Stimulated activated CD8-positive, alpha-beta memory T cell treated with anti-CD3 and anti-CD28 coated beads, Interleukin-15, amount 100 ng/mL, for 4 hours (primary cell): ENCODE measurements around the gene CCDC197.

Source experiments
- DNase-seq, 2 donors: peaks; one replicate each; pipeline ENCODE4 v3.0.0-alpha.2; 2020; ENCODE audit warnings: low read depth in 2 of 2

Gene CCDC197

DNA sequence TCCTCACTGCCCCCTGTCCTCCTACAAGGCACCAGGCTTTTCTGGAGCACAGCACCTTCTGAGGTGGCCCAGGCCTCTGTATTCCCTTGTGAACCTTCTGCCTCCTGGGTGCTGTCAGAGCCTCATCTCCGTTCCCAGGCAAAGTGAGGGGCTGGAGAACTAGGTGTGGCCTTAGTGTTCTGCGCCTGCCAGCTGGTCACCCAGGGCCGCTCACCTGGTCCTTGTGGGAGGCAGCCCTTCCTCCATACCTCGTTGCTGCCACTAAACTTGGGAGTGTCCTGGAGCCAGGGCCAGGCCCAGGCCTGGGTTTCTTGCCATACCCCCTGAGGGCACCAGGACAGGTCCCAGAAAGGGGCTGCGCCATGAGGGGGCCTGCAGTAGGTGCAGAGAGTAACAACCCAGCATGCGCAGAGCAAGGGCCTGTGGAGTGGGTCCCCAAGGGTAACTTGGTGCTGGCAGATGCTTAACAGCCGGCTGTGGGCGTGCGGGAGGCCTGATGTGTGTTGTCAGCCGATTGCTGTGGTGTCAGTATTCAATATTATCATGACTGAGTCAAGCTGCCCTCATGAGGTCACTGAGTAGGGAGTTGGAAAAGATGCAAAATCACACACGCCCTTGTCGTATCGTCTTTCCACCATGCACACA is 46.1 kb downstream of the CCDC197 start:
- DNase-seq = no peak

DNA sequence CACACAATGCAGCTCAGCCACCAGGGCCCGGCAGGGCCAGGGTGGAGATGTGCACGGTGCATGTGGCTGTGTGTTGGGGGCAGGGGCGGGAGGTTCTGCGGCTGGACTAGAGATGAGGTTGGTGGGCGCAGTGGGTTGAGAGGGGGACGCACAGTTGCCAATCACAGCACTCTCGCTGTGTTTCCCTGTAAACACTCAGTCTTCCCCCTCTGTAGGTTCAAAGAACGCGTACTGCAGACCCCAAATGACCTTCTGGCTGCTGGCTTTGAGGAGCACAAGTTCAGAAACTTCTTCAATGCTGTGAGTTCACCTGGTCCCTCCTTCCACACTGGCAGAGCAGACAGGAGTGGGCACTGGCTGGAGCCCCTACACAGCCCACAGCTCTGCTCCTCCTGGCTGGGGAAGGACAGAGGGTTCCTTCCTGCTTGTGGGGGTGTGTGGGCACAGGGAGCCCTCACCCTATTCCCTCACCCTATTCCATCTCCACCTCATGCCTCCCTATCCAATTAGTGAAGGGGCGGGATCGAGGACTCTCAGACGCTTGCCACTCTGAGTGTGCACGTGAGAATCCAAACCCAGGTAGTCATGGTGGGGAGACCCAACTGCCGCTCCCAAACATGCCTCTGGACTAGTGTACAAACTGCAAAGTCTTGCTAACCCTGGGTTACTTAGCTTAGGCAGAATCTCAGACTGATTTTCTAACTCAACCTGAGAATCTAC is 46.8 kb downstream of the CCDC197 start:
- DNase-seq = no peak

DNA sequence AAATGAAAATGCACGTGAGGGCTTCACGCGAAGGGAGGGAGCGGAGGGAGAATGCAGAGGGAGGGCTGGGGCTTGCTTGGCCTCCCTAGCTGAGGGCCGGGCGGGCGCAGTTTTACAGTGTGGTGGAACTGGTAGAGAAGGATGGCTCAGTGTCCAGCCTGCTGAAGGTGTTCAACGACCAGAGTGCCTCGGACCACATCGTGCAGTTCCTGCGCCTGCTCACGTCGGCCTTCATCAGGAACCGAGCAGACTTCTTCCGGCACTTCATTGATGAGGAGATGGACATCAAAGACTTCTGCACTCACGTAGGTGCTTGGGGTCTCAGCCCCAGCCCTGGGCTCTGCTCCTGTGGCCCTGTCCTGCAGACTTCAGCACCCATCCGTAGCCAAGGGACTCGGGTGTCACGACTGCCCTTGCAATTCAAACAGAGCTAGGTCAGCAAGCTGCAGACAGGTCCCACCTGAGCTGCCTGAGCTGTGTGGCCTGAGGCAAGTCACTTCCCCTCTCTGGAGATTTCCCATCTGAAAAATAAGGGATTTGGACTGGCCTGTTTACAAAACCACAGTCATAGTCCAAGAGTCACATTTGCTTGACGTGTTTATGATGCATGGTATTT is 47.5 kb downstream of the CCDC197 start:
- DNase-seq = no peak

DNA sequence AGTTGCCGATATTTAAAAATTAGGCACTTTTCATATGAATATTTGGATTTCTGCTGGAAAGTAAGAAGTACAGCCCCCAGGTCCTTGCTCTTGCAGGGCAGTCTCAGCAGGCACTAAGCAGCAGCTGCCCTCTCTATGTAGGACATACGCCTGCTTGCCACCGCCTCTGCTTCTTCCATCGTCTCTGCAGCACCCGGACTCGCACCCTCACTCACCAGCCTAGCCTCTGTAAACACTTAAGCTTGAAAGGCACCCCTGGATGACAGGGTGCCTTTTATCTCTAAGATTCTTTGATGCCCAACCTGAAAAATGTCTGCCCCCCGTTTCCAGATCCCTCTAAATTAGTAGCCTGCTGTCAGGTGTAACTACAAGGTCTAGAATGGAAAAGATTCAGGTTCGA is 48.0 kb downstream of the CCDC197 start:
- DNase-seq = no peak

DNA sequence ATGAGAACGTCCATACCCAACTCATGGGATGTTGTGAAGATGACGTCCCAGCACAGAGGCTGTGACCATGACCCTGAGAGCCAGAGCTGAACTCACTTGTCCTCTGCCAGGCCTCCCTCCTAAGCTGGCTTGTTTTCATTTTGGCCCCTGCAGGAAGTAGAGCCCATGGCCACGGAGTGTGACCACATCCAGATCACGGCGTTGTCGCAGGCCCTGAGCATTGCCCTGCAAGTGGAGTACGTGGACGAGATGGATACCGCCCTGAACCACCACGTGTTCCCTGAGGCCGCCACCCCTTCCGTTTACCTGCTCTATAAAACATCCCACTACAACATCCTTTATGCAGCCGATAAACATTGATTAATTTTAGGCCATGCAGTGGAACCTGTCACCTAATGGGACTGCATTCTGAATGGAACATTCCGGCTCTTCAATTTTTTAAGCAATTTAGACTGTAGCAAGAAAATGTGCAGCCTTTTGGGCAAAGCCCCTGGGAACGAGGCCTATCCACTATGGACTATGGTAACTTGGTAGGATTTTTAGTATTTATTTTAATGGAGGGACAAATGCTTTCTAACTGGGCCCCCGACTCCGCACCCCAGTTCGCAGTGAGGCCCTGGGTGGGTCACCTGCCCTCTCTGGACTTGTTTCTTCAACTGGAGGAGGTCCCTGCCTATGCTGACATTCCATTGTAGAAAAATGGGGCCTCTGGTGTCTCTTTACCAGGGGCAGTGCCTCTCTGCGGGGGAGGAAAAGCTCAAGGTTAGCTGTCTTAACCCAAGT is 48.7 kb downstream of the CCDC197 start:
- no peak for DNase-seq

DNA sequence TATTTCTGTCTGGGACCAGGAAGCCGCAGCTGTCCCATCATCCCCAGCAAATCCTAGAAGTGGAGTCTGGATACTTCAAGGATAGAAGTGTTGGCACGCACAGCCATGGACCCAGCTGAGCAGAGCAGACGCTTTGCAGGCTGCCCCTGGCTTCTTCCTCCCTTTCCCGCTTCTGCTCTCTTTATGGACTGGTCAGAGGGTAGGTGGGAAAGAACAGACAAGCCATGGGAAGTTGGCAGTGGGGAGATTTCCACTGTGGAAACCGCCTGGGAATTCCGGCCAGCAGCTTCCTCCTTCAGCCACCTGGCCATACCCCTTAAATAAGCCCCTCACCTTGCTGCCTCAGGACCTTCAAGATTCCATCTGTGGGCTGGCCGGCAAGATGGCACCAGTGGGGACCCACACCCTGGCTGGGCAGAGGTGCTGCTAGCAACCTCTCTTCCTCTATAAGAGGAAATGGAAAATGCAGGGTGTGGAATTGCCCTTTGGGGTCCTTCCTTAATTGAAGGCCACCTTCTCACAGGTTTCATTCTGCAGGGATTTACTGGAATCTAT is 49.7 kb downstream of the CCDC197 start:
- no peak for DNase-seq

DNA sequence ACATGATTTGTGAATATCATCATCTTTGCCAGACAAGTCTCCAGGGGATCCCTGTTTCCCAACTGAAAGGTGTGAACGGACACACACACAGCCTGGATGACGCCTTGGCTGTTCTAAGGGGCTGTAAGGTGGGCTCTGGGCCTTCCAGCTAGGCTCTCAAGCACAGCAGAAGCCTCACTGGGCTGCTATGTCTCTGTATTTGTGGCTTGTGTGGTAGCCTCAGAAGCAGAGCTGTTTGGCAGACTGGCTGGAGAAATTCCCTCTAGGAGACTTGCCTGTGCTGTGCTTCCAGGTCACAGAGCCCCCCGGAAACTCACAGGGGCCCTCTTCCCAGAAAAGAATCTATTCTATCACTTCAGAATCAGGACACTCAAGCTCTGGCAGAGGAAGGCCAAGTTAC is 50.5 kb downstream of the CCDC197 start:
- no peak for DNase-seq

DNA sequence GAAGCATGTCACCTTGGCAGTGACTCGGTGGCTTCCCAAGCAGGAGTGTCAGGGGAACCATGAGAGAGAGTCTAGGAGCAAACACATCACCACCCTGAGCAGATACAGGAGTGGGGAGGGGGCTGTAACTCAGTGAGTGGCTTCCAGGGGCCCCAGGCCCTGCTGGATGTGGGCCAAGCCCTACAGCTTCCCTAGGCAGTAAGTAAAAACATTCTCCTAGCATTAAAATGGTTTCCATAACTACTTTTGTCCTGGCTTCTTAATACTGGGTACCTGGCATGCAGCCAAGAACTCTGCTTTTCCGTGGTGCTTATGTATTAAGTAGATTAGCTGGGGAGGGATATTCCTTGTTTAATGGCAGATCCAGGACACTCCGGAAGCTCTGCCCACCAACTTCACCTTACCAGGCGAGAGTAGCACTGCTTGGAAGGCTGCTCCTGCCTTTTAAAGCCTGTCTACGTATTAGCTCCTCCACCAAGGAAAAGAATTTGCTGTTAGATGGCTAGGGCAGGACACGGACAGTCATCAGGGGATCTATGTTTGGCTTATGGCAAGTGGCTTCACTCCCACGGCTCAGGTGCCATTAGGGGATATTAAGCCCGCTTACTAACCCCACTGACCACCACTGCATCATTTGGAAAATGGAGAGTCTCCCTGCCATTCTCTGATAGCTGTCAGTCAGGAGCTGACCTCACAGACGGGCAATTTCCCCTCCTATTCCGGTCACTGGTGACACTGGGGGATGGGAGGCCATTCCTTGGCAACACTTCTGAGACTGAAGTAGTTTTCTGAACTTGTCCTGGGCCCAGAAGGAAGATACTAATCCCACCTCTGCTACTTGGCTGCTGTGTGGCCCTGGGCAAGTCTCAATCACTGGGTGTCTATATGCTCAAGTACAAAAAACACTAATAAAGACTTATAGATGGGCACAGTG is 51.9 kb downstream of the CCDC197 start:
- DNase-seq = no peak

DNA sequence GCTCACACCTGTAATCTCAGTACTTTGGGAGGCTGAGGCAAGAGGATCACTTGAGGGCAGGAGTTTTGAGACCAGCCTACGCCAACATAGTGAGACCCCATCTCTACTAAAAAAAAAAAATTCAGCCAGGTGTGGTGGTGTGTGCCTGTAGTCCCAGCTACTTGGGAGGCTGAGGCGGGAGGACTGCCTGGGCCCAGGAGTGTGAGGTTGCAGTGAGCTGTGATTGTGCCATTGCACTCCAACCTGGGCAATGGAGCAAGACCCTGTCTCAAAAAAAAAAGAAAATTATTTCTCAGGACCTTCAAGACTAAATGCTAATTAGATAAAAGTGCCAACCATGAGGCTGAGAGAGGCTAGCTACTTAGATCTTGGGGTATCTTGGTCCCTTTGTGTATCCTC is 52.5 kb downstream of the CCDC197 start:
- no peak for DNase-seq

DNA sequence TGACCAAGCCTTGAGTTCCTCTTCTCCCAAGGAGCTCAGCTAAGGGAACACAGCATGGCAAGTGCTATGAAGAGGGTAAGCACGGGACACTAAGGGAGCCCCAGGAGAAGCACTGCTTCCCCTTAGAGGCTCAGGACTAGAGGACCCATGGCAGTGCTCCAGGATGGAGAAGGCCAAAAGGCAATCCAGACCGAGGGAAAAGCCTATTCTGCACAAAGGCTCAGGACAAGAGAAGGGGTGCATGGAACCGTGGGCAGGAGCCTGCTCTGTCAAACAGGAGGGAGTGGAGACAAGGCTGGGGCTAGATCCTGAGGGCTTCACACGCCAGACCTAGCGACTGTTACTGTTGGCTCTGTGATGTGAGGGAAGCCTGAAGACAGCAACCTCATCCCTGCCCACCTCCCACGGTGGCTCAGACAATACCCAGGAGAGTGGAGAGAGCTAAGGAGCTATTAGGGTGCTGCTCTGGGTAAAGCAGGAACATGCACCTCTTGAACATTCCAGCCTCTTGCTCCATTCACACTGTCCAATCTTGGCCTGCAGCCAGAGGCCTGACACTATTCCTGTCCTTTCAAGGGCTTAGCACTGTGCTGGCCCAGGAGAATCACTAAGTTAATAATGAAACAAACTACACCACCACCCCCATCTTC is 53.3 kb downstream of the CCDC197 start:
- DNase-seq = no peak

DNA sequence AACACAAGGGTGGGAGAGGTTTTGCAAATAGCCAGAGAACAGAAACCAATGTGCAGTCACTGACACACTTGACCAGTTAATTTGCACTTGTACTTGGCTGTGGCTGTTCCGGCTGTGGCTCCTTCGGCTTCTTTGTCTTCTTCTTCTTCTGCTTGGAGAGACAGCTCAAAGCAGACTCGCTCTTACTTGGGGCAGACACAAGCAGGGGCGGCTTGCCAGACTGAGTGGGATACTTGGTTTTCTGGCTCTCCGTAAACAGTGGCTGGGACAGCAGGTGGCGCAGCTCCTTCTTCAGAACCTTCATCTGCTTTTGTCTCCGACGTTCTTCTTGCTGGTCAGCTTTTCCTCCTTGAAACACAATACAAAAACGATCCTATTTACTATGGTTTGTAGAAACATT is 54.0 kb downstream of the CCDC197 start:
- no peak for DNase-seq

DNA sequence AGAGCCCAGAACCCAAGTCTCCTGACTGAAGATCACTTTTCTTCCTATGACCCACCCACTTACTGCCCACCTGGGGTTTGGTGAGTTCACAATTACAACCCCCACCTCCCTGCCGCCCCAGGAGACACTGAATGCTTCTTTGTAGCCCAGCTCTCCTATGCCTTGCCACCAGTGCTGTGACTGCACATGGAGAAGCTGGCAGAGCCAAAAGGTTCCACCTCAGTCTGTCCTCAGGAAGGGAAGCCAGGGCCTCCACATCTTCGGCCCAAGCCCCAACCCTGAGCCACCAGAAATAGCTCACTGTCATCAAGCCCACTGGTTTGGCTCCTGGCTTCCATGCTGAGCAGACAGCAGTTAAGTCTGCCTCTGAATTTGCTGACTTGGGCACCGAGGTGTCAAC is 54.7 kb downstream of the CCDC197 start:
- no peak for DNase-seq

DNA sequence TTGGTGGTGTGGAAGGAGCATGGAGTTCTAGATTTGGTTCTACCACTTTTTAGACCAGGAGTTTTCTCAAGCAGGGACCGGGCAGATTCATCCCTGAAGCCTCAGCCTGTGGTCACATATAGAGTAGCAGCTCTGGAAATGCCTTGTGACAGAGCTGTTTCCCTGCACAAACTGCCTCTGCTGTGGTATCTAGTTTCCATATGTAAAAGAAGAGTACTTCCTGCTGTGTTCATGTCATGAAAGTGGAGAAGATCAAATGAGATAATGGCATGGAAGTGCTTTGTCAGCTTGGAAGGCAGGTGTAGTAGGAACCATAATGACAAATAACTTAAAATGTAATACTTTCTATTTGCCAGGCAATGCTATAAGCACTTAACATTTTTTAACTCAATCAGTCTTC is 55.1 kb downstream of the CCDC197 start:
- DNase-seq = no peak

DNA sequence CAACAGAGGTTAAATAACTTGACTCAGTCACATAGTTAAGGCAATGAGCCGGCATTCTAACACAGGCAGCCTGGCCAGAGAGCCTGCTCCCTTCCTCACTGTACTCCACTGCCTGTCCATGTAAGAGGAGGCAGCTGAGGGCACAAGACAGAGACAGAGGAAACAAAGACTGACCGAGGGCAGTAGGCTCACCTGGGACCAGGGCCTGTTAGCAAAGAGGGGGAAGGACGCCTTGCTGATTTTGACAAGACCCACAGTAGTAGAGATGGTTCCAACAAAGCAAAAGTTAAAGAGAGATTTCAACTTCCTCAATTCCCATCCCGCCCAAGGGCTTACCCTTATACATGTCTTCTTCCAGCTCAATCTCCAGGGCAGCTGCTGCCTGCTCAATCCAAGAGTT is 55.6 kb downstream of the CCDC197 start:
- no peak for DNase-seq

DNA sequence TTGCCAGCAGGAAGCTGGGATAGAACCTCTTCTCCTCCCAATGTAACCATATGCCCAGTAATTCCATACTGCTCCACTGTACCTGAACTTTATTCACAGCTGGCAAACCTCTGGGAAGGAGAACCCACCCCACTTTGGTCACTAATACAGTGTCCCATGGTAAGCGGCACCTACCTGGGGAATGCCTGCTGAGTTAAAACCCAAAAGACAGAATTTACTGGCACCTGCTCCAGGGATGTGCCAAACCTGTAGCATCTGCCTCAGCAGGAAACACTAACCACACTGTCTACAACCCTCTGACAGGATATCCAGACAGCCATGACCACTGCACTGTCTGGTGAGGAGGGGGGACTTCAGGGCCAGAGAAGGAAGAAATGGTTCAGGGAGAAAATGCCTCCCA is 57.3 kb downstream of the CCDC197 start:
- DNase-seq = no peak

DNA sequence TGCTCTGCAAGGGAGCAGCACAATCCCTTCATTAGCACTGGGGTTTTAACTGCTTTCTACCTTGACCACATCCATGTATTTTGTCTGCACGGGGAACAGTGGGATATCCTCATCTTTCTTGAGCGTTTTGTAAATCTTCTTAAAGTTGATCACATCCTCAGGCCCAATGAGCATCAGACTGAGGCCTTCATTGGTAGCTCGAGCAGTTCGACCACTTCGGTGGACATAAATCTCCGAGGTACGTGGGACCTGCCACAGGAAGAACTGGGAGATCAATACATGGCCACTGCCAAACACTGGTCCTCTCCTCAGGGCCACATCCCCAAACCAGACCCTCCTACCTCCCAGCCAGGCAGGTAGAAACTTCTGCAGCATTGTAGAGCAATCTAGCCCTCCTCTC is 57.8 kb downstream of the CCDC197 start:
- no peak for DNase-seq

DNA sequence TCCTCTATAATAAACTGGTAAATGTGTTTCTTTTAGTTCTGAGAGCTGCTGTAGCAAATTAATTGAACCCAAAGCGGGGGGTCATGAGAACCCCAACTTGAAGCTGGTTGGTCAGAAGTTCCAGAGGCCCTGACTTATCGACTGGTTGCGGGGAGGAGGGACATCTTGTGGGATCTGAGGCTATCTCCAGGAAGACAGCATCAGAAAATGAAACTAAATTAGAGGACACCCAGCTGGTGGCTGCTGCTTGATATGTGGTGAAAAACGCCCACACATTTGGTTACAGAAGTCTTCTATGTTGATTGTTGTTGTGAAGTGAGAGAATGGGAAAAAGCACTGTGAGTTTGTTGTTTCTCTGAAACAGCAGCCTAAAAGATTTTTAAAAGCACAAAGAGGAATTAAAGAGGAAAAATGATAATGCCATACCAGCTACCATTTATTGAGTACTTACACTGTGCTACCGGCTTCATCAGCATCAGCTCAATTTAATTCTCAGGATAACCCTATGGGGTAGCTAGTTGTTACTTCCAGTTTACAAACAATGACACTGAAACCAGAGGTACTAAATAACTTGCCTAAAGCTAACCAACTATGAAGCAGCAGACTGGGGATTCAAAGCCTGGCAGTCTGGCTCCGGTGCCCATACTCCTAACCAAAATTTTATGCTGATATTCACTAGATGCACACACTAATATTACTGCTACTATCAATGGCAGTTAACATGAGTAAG is 59.6 kb downstream of the CCDC197 start:
- DNase-seq = no peak

DNA sequence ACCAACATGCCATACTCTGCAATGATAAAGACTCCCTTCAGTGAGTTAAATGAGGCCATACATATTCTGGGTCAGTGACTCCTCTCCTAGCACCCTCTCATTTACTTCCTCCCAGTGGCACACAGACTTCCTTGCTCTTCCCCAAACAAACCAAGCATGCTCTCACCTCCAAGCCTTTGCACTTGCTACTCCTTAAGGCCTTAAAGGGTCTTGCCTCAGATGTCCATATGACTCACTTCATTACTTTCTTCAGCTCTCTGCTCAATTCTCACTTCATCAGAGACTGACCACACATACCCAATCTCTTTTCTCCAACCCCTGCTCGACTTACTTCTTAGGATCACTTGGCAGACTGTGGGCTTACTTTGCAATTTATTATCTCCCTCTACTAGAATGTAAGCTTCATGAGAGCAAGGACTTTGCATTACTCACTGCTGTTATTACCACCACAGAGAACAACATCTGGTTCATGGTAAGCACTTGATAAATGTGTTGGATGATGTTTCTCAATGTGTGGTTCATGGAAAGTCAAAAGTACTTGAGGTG is 61.1 kb downstream of the CCDC197 start:
- no peak for DNase-seq
